Activated naive CD4-positive, alpha-beta T cell treated with anti-CD3 and anti-CD28 coated beads, Interleukin-2, amount 10 ng/mL, durations not matched to agents 7 days and 5 days (primary cell): ENCODE measurements around the gene SAPCD1.
"Not testable (repeated sequence)": the region's sequence is repeated elsewhere in the genome, so short reads cannot be mapped to it uniquely, and the experiment has no call there.

Source experiments
- CTCF ChIA-PET: fragments of 350-600 bp; sonication (Branson Sonifier 250); formaldehyde crosslinking; loops from one replicate; lab custom pipeline; 2021; ENCODE audit warnings: antibody characterized with exemption; lab: Charles Lee
- DNase-seq: peaks from one replicate; pipeline ENCODE4 v3.0.0-alpha.2; 2020
- H3K27ac Mint-ChIP-seq: one replicate; pipeline ENCODE4 v1.8.0; 2021; ENCODE audit warnings: mild to moderate bottlenecking, moderate library complexity, mixed read lengths
- H3K27me3 Mint-ChIP-seq: one replicate; pipeline ENCODE4 v1.8.0; 2021; ENCODE audit warnings: mild to moderate bottlenecking, mixed read lengths
- H3K36me3 Mint-ChIP-seq: one replicate; pipeline ENCODE4 v1.8.0; 2021; ENCODE audit warnings: mixed read lengths
- H3K4me1 Mint-ChIP-seq: one replicate; pipeline ENCODE4 v1.8.0; 2021; ENCODE audit warnings: mixed read lengths
- H3K4me3 Mint-ChIP-seq: one replicate; pipeline ENCODE4 v1.8.0; 2021; ENCODE audit warnings: mild to moderate bottlenecking, moderate library complexity, mixed read lengths
- H3K9me3 Mint-ChIP-seq: one replicate; pipeline ENCODE4 v1.8.0; 2021; ENCODE audit warnings: mixed read lengths

Gene SAPCD1

DNA sequence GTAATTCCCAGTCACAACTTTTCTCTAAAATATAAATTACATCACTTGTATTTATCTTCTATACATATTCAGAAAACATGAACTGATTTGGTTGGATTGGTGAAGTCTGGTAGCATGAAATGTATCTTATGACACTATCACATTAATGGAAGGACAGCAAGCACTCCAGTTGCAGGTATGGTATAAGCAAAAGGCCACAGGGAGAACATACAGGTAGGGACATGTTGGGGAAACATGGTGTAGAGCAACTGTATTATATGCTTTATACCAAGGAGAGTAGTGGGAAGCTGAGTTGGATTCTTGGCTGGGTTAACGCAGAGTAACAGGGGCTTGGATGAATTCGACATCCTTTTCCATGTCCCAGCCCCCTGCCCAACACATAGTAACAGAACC lies 34.5 kb downstream of the SAPCD1 start:
- Mint-ChIP-seq H3K36me3 (peaks cover 26% of the 10 kb centered on the region), H3K4me3 (peak overlapping the region; percentile 46), H3K27ac (peak overlapping the region; percentile 85), H3K27me3 (no peaks in the 10 kb centered on the region), H3K4me1 (peaks cover 50% of the 10 kb centered on the region), H3K9me3 (no peaks in the 10 kb centered on the region)
- no peak for DNase-seq
- CTCF ChIA-PET: interaction anchor here (1.5 to 3.1 kb wide), 3 partner anchors 9 to 59 kb away, joined by 3 to 20 read pairs (median 10); partner anchors contain the start of gene LSM2

DNA sequence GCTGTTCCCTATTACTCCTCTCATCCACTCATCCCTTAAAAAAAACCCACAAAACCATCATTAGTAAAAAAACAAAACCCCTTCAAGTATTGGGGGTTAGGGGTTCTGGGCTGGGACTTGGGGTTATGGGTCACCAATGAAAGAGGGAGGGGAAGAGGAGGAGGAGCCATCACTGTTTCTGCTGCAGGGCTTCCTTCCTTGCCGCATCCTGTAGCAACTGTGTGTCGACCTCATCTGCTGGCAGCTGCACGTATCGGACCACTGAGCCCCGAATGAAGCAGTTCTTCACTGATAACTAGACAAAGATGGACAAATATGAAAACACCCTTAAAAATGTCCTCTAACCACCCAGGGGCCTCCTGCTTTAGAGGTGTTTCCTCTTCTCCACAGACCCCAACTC lies 35.1 kb downstream of the SAPCD1 start:
- Mint-ChIP-seq H3K36me3 (peaks cover 23% of the 10 kb centered on the region), H3K27ac (peak overlapping the region; percentile 85), H3K4me3 (peak overlapping the region; percentile 42), H3K27me3 (no peaks in the 10 kb centered on the region), H3K4me1 (peaks cover 47% of the 10 kb centered on the region), H3K9me3 (no peaks in the 10 kb centered on the region)
- CTCF ChIA-PET: interaction anchor here (3.1 kb wide), 1 partner anchor 8 kb away, joined by 20 read pairs; the partner anchor contains the start of gene LSM2
- peak; percentile 71 for DNase-seq

DNA sequence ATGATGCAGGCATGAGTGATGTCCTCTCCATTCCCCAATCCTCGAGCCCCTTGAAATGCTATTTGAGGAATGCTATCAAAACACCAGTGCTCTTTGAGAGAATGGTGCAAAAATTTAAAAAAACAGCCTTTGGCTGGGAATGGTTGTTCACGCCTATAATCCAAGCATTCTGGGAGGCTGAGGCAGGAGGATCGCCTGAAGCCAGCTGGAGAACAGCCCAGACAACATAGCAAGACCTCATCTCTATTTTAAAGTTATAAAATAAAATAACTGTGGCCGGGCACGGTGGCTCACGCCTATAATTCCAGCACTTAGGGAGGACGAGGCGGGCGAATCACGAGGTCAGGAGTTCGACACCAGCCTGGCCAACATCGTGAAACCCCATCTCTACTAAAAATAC lies 37.3 kb downstream of the SAPCD1 start:
- Mint-ChIP-seq H3K36me3 (peaks cover 29% of the 10 kb centered on the region), H3K9me3 (no peaks in the 10 kb centered on the region), H3K27ac (peak overlapping the region; percentile 37), H3K4me1 (peaks cover 45% of the 10 kb centered on the region), H3K27me3 (no peaks in the 10 kb centered on the region), H3K4me3 (no peak overlapping the region)
- CTCF ChIA-PET: interaction anchor here (1.2 kb wide), 1 partner anchor 30 kb away, joined by 7 read pairs; no protein-coding TSS in a partner anchor
- DNase-seq: no peak

DNA sequence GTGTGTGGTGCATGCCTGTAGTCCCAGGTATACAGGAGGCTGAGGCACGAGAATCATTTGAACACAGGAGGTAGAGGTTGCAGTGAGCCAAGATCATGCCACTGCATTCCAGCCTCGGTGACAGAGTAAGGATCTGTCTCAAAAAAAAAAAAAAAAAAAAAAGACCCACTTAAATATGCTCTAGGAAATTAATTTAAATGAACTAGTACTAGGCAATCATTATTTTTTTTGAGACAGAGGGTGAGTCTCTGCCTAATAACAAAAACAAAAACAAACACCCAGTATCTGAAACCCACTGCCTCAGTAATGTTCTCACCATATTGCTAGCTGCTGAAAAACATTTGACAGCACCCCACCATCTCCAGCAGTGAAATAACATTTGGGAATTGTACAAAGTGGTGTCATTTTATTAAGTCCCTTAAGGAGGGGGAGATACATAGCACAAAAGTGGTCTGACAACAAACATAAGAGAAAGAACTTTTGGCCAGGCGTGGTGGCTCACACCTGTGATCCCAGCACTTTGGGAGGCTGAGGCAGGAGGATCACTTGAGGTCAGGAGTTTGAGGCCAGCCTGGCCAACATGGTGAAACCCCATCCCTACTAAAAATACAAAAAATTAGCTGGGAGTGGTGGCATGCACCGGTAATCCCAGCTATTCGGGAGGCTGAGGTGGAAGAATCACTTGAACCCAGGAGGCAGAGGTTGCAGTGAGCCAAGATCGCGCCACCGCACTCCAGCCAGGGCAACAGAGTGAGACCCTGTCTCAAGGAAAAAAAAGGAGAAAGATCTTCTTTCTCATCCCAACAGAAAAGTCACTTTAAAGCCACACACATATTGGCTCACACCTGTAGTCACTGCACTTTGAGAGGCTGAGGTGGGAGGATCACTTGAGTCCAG lies 38.8 kb downstream of the SAPCD1 start:
- Mint-ChIP-seq H3K36me3 (peaks cover 33% of the 10 kb centered on the region), H3K4me1 (peaks cover 56% of the 10 kb centered on the region), H3K27ac (peak overlapping the region; percentile 60)
- not testable (repeated sequence) for H3K27me3 Mint-ChIP-seq, H3K4me3 Mint-ChIP-seq, H3K9me3 Mint-ChIP-seq, DNase-seq
- CTCF ChIA-PET: interaction anchor here (0.6 kb wide), 1 partner anchor 123 kb away, joined by 3 read pairs; no protein-coding TSS in a partner anchor

DNA sequence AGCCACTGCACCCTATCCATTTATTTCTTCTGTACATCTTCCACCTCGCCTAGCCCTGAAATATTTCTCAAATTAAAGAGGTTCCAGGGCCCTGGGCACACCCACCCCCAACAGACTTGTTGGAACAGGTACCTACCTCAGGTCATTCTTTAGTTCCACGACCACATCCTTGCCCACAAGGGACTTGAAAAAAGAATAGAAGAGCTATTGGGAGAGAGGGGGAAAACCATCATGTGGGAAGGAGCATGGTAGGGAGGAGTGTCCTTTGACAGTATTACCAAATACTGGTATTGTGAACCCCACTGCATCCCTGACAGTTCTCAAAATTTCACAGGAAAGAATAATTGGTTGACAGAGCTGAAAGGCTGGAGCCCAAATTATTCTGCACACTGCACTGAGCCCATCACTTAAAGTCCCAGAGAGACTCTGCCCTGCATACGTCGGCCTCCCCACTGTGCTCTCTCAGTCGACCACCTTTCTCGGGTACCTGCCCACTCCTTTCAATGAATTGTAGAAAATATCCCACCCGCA lies 43.5 kb downstream of the SAPCD1 start:
- Mint-ChIP-seq H3K36me3 (peaks cover 38% of the 10 kb centered on the region), H3K27me3 (no peaks in the 10 kb centered on the region), H3K27ac (peak overlapping the region; percentile 89), H3K4me3 (peak overlapping the region; percentile 92), H3K9me3 (no peaks in the 10 kb centered on the region), H3K4me1 (peaks cover 46% of the 10 kb centered on the region)
- CTCF ChIA-PET: interaction anchor here (0.8 to 3.0 kb wide), 7 partner anchors 9 to 125 kb away, joined by 3 to 20 read pairs (median 3); partner anchors contain the start of genes DDAH2, LY6G5C and VARS1
- DNase-seq: no peak

DNA sequence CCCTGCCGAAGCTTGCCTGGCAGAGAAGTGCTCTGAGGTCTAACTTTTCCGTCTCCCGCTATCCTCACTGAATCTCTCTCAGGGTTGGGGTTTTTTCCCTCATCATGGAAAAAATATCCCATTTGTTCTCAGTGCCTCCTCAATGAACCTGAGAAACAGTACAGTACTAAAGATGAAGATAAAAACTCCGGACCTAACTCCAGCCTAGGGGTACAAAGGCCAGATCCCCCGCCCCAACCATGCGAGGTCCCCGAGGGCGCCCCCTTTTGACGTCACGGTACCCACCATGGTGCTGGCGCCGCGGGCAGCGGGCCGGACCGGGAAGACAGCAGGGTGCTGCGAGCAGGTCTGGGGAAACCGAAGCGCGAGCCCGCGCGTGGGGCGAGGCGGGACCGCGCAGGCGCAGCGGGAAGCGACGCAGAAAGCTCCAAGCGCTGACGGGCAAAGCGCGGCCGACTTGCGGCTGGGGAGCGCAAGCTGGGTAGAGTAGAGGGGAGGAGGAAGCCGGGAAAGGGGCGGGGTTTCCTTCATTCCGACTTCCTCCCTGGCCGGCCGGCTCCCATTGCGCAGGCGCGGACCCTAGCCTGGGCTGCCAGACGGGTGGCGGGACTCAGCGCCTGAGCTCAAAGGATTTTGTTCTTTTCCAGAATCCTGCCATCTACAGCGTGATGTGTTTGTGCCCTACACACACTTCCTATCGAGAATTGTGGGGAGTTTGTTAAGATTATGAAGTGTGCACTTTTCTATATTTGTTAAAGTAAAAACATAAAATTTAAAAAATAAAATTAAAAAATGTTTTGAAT lies 44.2 kb downstream of the SAPCD1 start, which contains the start of gene LSM2:
Gene LSM2, minus strand, starts transcription at position 497 of the 803 bp plus-strand sequence. Its CDS starts 209 bp downstream, at position 288.
- H3K4me3 Mint-ChIP-seq: peak within 1 kb of the TSS; percentile 92
- H3K27ac Mint-ChIP-seq: peak within 1 kb of the TSS; percentile 89
- peaks cover 42% of the 10 kb centered on the region for H3K4me1 Mint-ChIP-seq
- H3K27me3 Mint-ChIP-seq: no peaks in the 10 kb centered on the region
- H3K36me3 Mint-ChIP-seq: peaks cover 38% of the 10 kb centered on the region
- no peaks in the 10 kb centered on the region for H3K9me3 Mint-ChIP-seq
- peak; percentile 98 for DNase-seq
- CTCF ChIA-PET: interaction anchor here (0.8 to 3.0 kb wide), 6 partner anchors 10 to 77 kb away, joined by 3 to 20 read pairs (median 4); partner anchors contain the start of genes DDAH2 and VARS1

DNA sequence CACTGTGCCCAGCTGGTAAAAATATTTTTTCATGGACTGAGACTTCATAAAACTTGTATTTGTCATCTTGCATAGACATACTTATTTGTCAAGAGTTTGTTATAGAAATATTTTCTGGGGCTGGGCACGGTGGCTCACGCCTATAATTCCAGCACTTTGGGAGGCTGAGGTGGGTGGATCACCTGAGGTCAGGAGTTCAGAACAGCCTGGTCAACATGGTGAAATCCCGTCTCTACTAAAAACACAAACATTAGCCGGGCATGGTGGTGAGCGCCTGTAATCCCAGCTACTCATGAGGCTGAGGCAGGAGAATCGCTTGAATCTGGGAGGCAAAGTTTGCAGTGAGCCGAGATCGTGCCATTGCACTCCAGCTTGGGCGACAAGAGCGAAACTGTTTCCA lies 46.1 kb downstream of the SAPCD1 start:
- H3K4me3 Mint-ChIP-seq: not testable (repeated sequence)

DNA sequence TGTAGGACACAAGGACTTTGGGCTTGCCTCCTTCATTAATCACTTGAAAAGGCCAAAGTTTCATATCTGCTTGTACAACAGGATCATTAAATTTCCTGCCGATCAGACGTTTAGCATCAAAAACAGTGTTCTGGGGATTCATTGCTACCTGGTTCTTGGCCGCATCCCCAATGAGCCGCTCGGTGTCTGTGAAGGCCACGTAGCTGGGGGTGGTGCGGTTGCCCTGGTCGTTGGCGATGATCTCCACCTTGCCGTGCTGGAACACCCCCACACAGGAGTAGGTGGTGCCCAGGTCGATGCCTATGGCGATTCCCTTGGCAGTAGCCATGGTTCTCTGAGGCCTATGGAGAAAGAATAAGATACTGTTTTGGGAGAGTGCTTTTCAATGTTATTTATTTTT lies 49.2 kb downstream of the SAPCD1 start:
- CTCF ChIA-PET: interaction anchor here (0.9 to 1.8 kb wide), 2 partner anchors 12 to 22 kb away, joined by 4 to 5 read pairs; no protein-coding TSS in a partner anchor
- H3K4me1 Mint-ChIP-seq: peaks cover 35% of the 10 kb centered on the region
- DNase-seq: no peak
- H3K4me3 Mint-ChIP-seq: no peak overlapping the region
- no peak overlapping the region for H3K27ac Mint-ChIP-seq
- H3K9me3 Mint-ChIP-seq: no peaks in the 10 kb centered on the region
- H3K36me3 Mint-ChIP-seq: peaks cover 23% of the 10 kb centered on the region
- no peaks in the 10 kb centered on the region for H3K27me3 Mint-ChIP-seq

More for the DNA sequence above, 46.1 kb downstream of the SAPCD1 start:
- Mint-ChIP-seq H3K4me1 (peaks cover 52% of the 10 kb centered on the region), H3K36me3 (peaks cover 27% of the 10 kb centered on the region)
- H3K27ac Mint-ChIP-seq, H3K27me3 Mint-ChIP-seq, CTCF ChIA-PET, H3K9me3 Mint-ChIP-seq, DNase-seq: not testable (repeated sequence)

DNA sequence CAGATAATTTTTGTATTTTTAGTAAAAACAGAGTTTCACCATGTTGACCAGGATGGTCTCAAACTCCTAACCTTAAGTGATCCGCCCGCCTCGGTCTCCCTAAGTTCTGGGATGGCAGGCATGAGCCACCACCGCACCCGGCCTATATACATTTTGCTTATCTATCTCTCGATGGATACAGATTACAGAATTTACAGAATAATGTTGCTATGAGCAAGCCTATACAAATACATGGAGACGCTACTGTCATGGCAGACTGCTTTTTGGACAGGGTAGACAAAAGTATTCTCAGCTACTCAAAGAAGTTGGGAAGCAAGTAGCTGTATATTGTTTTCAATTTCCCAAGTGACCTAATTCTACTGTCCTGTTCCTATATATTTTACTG lies 51.0 kb downstream of the SAPCD1 start:
- DNase-seq: no peak
- peak overlapping the region; percentile 82 for H3K27ac Mint-ChIP-seq
- CTCF ChIA-PET: interaction anchor here (1.8 to 2.5 kb wide), 2 partner anchors 23 to 86 kb away, joined by 5 to 8 read pairs; no protein-coding TSS in a partner anchor
- peaks cover 30% of the 10 kb centered on the region for H3K36me3 Mint-ChIP-seq
- no peaks in the 10 kb centered on the region for H3K27me3 Mint-ChIP-seq
- peaks cover 41% of the 10 kb centered on the region for H3K4me1 Mint-ChIP-seq
- H3K9me3 Mint-ChIP-seq: no peaks in the 10 kb centered on the region
- H3K4me3 Mint-ChIP-seq: peak overlapping the region; percentile 69
